ENCODE data around the gene RET.
A peak's percentile ranks its signal among the peaks of the same experiment; 100 is the strongest.
"Not testable (repeated sequence)": the region's sequence is repeated elsewhere in the genome, so short reads cannot be mapped to it uniquely, and the experiment has no call there.

The RET gene

DNA sequence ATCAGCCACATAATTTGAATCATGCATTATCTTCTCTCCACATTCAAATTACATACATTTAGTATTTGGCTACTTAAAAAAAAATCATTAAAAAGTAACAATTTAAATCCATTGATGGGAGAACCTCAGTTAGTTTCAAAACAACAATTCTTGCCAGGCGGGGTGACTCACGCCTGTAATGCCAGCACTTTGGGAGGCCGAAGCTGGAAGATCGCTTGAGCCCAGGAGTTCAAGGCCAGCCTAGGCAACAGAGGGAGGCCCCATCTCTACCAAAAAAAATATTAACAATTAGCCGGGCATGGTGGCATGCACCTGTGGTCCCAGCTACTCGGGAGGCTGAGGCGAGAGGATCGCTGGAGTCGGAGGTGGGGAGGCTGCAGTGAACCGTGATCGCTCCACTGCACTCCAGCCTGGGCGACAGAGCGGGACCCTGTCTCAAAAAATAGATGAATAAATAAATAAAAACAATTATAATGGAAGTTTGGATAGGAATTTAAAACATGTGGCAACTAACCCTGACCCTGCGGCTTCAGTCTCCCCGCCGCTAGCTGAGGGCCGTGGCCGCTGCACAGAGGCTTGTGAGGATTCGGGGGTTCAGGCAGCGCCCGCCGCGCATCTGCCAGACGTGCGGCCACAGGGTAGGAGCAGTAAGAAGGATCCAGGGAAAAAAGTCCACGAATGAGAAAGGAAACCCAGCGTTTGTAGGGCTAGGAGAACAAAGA, 60.3 kb downstream of the RET start:
- no peak for DNase-seq (ENCODE audit: low spot score)

DNA sequence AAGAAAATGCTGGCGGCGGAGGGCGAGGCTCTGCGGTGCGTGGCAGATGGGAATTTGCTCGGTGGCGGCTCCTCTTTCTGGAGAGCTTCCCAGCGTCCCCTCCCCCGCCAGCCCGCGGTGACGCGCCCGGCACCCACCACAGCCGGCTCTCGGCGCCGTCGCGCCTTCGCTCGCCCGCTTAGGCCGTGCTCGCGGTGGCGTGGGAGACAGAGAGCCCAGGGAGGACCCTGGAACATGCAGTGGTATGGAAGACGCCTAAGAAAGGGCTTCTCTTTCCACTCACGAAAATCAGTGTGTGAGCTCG, 60.8 kb downstream of the RET start:
- no peak for DNase-seq (ENCODE audit: low spot score)

DNA sequence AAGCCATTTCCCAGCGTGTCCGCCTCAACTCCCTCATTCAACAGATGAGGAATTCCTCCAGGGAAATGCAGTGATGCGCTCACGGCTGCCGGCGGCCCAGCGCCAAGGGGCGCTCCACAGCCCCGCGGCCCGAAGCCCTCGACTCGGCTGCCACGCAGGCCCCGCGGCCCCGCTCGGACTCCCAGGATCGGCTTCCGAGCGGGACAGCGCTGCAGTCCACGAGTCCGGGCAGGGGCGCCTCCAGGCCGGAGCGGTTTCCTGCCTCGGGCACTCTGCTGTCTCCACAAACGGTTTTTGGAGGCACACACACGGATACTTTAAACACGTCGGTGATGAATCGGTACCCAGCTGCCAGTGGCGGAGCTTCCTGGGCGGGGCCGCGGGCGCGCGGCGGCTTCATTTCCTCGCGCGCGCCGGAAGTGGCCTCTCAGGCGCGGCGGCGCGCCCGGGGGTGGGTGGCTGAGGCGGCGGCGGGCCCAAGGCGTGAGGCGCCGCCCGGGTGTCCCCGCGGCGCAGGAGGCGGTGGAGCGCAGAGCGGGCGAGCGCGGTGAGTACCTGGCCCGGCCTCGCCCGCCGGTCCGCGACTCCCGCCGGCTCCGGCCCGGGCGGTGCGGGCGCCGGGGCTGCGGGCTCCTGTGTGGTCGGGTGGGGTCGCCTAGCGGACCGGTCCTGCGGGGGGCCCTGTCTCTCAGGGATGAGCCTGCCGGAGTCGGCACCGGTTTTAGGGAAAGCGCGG, 61.3 kb downstream of the RET start, which contains the start of gene CSGALNACT2:
TSS of gene CSGALNACT2 (plus strand) at position 425 of the 736 bp plus-strand sequence. CDS start 16,705 bp downstream, outside the sequence.
- DNase-seq (ENCODE audit: low spot score), result peak; percentile 87

DNA sequence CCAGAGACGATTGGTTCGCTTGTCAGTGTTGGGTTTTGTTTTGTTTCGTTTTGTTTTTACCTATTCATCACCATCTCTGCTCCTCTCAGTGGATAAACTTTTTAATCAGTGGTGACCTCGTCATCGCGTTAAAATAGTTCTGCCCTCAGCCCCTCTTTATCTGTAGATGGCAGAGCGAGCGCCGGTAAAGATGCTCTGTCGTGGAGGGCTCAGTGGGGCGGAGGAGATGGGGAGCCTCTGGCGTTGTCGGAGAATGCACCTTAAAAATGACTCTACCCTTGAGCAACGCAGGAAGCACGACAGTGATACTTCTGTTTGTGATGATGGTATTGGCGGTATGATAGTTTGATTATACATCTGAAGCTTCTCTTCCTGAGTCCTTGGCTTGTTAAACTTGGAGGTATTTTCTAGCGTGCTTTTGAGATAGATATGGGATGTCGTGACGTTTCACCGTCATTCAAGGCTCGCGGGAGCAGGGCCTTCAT, 61.9 kb downstream of the RET start:
- peak; percentile 16 for DNase-seq (ENCODE audit: low spot score)

DNA sequence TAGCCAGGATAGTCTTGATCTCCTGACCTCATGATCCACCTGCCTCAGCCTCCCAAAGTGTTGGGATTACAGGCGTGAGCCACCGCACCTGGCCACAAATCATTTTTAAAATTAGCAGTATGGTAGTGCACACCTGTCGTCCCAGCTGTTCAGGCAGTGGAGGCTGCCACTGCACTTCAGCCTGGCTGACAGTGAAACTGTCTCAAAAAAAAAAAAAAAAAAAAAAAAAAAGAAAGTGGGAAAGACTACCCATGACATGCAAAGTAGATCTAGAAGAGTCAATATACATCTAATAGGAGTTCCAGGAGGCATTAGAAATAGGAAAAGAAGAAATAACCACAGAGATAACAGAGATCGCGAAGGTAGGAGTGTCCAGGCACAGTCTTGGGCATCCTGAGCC, 64.6 kb downstream of the RET start:
- DNase-seq (ENCODE audit: low spot score), result no peak

DNA sequence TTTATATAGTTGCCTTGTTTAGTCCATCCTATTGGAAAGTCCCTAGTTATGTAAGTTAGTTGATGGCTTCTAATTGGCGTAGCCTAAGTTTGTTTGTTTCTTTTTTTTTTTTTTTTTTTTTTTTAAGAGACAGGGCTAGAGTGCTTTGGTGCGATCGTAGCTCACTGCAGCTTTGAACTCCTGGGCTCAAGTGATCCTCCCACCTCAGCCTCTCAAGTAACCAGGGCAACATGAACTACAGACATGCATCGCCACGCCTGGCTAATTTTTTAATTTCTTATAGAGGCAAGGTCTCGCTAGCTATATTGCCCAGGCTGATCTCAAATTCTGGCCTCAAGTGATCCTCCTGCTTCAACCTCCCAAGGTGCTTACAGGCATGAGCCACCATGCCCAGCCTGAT, 68.4 kb downstream of the RET start:
- DNase-seq (ENCODE audit: low spot score), result no peak

DNA sequence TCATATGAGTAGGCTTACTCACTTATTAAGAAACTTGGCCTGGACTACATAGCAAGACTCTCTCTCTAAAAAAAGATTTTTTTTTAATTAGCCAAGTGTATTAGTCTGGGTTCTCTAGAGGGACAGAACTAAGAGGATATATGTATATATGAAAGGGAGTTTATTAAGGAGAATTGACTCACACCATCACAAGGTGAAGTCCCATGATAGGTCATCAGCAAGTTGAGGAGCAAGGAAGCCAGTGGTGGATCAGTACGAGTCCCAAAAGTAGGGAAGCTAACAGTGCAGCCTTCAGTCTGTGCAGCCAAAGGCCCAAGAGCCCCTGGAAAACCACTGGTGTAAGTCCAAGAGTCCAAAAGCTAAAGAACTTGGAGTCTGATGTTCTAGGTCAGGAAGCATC, 69.1 kb downstream of the RET start:
- not testable (repeated sequence) for DNase-seq (ENCODE audit: low spot score)

DNA sequence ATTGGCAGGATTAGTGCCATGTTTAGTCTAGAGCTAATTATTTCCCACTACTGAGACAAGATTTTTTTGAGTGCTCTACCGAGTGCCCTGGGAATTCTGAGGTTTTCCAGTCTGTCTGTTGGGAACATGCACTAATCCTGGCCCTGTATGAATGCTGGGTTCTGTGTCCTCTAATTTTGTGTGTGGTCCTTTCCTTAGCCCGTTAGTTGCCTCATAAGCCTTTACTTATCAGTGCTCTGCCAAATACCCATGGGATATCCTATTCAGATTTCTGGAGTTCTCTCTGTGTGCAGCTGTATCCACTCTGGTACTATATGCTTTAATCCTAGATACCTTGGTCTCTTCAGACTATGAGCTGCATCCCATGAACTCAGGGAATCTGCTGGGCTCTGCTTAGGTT, 74.5 kb downstream of the RET start:
- no peak for DNase-seq (ENCODE audit: low spot score)

DNA sequence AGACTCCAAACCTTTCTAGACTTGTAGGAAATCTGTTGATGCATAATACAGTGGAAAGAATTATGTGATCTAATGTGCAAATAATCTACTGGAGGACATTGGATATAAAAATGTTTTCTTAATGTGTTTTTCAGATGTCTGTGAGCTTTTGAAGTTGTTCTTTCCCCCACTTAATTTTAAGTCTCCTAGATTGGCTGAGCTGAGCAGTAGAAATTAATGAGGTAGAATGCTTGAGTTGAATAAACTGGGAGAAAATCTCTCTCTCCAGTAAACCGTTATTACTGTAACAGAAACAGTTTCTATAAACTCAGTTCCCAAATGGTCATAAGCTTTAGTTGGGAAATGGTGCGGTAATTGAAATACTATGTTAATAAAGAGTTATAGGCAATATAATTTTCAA, 77.0 kb downstream of the RET start:
- DNase-seq (ENCODE audit: low spot score), result no peak

DNA sequence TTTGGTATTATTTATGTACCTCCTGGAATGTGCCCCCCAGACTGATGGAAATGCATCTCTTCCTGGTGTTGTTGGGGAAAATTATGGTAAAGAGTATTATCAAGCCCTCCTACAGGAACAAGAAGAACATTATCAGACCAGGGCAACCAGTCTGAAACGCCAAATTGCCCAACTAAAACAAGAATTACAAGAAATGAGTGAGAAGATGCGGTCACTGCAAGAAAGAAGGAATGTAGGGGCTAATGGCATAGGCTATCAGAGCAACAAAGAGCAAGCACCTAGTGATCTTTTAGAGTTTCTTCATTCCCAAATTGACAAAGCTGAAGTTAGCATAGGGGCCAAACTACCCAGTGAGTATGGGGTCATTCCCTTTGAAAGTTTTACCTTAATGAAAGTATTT, 78.4 kb downstream of the RET start:
- DNase-seq (ENCODE audit: low spot score), result no peak

DNA sequence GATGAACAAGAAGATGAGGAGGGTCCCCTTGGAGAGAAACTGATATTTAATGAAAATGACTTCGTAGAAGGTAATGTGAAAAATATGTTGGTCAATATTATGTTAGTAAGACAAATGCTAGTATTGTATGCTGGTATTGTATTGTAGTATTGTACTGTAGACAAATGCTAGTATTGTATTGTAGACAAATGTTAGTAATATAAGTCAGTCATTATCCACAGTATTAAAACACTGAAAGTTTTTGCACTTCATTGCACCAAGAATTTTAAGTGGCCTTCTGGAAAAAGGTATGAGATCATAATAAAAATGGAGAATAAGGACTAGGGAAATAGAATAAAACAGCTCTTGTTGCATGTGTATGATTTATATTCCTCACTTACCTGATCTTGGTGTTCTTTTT, 78.9 kb downstream of the RET start:
- DNase-seq (ENCODE audit: low spot score), result no peak

DNA sequence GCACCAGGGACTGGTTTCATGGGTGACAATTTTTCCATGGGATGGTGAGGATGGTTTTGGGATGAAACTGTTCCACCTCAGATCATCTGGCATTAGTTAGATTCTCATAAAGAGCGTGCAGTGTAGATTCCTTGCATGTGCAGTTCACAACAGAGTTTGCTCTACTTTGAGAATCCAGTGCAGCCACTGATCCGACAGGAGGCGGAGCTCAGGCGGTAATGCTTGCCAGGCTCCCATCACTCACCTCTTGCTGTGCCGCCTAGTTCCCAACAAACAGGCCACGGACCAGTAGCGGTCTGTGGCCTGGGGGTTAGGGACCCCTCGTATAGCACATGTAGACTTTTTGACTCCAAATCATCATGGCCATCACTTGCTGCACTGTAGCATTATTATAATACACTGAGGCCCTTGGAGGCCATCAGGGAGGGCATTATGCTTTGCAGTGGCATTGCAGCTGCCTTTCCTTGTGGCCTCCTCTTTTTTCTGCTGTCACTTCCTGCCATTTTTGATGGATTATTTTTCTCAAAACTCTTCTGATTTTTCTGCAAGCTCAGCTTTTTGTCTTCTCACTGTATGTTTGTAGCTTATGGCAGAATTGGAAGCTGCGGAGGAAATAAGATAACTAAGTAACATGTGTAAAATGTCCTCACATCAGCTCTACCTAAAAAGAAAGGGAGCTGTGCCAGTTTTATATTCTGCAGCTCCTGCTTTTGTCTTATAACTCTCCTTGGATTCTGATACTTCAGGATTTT, 79.9 kb downstream of the RET start:
- no peak for DNase-seq (ENCODE audit: low spot score)

DNA sequence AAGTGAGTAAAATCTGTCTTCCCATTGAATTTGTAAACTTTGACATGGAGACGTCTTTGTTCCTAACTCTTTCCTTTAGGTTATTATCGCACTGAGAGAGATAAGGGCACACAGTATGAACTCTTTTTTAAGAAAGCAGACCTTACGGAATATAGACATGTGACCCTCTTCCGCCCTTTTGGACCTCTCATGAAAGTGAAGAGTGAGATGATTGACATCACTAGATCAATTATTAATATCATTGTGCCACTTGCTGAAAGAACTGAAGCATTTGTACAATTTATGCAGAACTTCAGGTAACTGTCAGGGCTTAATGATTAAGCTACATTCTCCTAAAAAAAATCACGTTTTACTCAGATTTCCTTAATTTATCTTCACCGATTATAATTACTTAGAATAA, 81.8 kb downstream of the RET start:
- DNase-seq (ENCODE audit: low spot score), result no peak

DNA sequence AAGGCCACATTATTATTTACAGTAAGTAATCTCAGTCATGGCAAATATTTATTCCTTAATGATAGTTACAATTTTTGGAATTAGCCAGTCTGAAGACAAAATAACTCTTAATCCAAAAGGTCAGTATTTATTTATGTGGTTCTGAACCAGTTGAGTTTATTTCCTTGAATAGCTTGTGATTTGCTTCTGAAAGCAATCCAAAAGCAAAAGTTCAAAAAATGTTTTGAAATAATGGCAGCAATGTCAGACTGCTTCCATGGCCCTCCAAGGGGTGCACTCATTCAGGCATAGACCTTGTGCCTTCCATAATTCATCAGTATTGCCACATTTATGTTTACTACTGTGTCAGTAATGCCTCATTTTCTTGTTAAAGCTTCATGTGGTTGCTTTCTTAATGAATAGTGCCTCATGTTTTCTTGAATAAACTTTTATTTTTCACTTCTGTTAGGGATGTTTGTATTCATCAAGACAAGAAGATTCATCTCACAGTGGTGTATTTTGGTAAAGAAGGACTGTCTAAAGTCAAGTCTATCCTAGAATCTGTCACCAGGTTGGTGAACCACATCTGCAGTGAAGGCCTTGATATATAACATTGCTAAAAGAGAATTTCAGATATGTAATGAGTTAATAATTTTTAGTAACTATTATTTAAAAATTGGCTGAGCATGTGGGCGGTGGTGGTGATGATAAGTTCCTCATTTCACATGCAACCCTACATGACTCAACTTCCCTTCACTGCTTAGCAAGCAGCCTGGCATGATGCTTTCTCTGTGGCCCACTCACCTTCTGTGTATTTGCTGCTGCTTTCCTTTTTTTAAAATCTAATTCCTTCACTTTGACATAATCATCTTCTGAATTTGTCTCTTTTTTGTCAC, 83.4 kb downstream of the RET start:
- no peak for DNase-seq (ENCODE audit: low spot score)

DNA sequence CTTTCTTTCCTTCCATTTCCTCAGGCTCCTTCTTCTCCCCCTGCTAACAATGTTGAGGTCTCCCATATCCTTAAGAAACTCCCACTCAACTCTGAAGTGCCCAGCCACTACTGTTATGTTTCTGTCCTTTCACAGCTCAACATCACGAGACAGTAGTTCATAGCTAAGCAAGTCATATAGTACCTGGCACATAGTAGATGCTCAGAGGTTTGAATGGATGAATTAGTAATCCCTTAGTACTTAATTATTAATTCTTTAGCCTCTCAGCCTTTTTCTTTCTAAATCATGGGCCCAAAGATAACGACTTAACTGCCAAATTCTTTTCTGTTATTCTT, 84.0 kb downstream of the RET start:
- no peak for DNase-seq (ENCODE audit: low spot score)

DNA sequence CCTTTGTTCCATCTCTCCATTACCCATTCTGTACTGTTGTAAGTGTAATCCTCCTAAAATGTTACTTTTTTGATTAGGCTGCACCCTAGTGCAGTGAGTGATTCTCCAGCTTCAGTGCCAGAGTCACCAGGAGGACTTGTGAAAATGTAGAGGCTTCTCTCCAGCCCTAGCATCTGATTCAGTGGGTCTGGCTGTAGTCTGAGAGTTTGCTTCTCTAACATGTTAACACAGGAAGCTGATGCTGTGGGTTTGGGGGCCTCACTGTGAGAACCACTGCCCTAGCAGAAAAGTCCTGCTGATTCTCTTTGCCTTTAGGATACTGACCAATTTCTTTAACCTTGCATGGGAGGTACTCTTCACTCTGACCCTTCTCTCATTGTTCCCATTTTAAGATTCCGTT, 85.7 kb downstream of the RET start:
- no peak for DNase-seq (ENCODE audit: low spot score)

DNA sequence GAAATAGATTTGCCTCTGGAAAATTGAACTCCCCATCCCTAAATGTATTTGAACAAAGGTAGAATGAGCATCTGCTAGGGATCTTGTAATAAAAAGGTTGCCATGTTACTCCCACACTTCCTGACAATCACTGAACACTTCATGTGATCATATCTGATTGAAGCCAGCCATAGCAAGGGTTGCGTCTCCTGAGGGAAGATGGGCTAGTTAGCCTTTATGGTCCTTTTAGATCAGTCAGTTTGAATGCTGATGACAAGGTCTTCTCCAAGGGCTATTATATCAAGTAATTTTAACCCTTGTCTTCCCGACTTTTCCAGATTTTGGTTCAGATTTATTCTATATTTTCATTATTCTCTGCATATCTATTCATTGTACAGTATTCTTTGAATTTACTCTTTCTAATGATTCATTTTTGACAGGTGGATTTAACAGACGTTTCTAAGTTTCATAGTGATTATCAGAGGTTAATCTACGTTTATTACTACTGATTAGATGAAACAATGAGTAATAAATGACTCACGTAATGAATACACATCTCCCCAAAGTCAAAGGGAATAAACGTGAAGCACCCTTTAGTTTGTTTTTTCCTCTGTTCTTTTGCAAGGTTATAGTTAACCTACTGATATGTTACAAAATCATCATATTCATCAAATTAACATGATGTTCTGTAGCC, 89.5 kb downstream of the RET start:
- no peak for DNase-seq (ENCODE audit: low spot score)

DNA sequence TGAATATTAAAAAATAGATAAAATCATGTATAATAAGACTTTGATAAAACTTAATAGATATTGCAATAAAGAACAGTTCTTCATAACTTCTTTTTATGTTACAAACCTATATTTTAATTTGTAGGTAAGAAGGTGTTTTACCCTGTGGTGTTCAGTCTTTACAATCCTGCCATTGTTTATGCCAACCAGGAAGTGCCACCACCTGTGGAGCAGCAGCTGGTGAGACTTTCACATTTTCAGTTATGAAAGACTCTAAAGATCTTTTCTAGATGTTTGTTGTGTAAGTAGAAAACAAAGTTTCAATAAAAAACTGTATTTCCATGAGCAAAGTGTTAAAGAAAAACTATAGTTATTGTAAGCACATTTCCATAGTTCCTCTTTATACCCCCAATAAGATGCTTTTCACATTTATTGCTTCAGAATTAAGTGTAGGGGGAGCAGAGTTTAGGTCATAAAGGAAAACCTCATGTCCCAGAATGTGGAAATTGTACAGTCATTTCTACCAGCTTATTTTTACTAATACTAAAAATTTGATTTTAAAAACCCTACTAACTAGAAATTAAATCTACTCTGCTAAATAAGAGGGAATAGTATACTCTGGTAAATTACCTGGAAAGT, 90.1 kb downstream of the RET start:
- no peak for DNase-seq (ENCODE audit: low spot score)

DNA sequence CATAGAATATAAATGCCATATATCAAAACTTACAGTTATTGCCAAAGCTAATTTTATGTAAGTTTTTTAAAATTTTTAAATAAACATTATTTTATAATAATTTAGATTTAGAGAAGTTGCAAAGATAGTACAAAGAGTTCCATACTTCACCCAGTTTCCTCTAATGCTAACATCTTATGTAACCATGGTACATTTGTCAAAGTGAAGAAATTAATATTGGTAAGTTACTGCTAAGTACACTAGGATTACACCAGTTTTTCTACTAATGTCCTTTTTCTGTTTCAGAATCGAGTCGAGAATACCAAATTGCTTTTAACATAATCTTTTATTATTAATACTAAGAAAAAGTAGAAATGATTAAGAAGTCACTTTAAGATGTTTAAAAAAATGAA, 90.6 kb downstream of the RET start:
- no peak for DNase-seq (ENCODE audit: low spot score)

DNA sequence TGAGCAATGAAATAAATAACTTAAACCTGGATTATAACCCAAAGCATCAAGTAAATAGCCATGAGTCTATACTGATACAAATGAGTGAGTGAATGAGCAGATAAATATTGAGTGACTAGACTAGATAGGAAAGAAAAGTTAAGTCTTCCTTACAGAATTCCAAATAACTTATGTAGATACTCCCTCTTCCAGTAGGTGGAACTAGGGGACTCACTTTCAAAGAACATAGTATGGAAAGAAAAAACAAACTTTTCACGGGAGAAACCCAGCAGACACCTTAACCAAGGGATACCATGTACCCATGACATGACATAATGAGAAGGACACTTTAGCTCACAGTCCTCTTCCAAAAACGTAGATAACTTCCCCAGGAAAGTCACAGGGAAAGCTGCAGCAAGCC, 93.6 kb downstream of the RET start:
- DNase-seq (ENCODE audit: low spot score), result no peak

DNA sequence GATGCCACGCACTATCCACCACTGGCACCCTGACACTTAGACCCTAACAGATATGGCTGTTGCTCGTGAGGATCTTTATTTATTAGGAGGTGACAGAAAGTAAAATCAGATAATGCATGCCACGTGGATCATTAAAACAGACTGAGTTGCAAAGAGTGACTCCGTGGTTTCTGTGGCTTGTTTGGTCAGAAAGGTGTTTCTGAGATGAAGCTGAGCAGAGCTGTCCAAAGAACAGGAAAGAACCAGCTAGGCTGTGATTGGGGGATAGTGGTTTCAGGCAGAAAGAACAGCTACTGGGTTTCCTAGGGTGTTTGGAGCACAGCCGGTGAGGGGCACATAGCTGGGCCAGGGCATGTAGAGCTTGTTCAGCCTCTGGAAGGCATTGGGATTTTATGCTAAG, 95.8 kb downstream of the RET start:
- DNase-seq (ENCODE audit: low spot score), result no peak
